ENCODE results near the gene PSG1.
"Not testable (repeated sequence)": the region's sequence is repeated elsewhere in the genome, so short reads cannot be mapped to it uniquely, and the experiment has no call there.

Gene PSG1

DNA sequence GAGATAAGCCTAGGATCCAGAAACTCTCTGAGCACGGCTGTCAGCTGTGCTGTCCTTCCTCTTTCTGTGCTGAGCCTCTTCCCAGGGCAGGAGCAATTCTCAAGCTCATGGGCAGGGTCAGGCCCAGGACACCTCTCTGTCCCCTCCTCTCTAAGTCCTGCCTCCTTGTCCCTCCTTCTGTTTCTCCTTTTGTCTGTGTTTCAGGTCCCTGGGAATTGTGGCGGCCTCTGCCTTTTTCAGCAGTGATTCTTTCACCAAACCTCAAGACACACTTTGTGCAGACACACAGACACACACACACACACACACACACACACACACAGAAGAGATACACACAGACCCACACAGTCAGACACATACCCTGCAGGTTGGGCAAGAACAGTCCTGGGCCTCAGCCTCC, at the start of gene PSG1:
PSG1 (minus strand) TSS at position 101 of the 400 bp plus-strand sequence. CDS start 132 bp downstream, outside the sequence.
- DNase-seq: no peak

DNA sequence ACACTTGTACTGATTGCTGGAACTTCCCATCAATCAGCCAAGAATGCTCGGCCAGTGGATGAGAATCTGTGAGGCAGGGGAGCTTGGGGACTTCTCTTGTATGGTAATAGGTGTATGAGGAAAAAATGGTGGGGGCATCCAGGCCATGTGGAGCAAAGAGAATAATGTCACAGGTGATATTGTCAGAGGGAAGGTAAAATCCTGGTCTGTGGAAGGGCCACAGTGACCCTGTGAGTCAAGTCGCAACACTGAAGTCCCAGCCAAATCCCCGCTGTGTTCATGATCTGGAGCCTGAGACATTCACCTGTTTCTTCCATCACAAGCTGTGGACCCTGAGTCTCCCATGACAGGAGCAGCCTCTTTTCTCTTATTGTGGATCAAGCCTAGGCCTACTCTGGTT, 49.4 kb upstream of the PSG1 start:
- no peak for DNase-seq

DNA sequence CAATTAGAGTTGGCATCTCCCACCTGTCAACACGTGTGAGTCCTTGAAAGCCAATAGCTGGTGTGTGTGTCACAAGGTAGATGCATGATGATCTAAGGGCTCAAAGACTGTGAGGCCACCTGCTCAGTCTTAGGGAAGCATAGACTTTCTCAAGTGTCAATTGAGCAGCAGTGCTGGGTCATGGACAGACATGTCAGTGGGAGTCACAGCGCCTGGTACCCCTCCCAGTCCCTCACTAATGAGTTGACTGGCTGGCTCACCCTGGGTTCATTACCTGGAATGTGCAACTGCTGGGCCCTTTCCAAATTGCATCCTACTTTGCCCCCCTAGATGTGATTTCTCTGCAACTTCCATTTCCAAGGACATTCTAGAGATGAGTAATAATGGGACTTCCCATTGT, 47.3 kb upstream of the PSG1 start:
- no peak for DNase-seq

DNA sequence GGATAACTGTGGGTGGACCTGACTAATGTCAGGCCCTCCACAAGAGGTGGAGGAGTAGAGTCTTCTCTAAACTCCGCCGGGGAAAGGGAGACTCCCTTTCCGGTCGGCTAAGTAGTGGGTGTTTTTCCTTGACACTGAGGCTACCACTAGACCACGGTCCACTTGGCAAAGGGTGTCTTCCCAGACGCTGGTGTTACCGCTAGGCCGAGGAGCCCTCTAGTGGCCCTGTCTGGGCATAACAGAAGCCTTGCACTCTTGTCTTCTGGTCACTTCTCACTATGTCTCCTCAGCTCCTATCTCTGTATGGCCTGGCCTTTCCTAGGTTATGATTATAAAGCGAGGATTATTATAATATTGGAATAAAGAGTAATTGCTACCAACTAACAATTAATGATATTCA, 43.6 kb upstream of the PSG1 start:
- DNase-seq: not testable (repeated sequence)

GRCh38 chr19:42920971-42921370, 41.5 kb upstream of the PSG1 start:
- not testable (repeated sequence) for DNase-seq

DNA sequence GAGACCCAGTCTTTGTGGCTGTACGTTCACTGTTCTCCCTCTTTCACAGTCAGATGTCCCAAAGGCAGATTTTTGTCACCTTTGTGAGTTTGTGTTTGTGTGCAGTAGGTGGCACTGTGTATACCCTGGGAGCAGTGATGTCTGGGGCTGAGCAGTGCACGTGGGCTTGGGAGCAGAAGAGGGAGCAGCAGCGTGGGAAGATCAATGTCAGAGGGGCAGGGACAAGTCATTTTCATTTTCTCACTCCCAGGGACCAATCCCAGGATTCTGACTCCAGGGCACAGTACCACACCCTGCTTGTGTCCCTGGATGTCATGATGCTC, 40.2 kb upstream of the PSG1 start:
- no peak for DNase-seq

GRCh38 chr19:42919070-42919756, 39.7 kb upstream of the PSG1 start:
- DNase-seq: not testable (repeated sequence)

DNA sequence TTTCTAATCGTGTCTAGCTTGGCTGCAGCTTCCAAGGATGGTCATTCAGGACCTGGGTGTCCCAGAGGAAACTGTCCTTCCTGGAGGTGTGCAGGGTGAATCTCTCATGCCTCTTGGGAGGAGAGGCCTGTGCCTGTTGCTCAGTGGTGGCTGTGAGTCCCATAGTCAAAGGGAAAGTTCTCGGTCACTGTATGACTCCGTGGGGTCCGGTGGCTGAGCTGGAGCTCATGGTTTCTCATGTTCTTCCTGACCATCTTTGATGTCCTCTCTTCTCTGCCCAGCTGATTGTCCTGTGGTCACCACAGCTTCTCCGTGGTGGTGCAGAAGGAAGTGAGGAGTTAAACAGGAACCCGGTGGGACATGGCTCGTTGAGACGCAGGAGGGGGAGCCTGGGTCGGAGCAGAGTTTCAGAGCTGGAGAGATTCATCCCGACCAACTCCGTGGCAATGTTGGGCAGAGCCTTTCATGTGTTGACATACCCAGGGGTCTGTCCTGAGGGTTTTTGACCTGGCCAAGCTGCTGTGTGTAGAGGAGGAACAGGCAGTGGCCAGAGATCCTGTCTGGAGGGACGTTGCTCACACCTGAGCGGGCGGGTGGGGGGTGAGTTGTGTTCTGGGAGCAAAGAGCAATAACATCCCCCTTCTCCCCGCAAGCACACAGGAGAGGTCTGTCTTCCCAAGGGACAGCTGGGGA, 39.0 kb upstream of the PSG1 start:
- not testable (repeated sequence) for DNase-seq

- DNase-seq: not testable (repeated sequence)
These were observed 38.1 kb upstream of the PSG1 start, which contains the start of gene PSG6 for GRCh38 chr19:42917634-42918033. Gene PSG6, minus strand, starts transcription at chr19:42917894. Its CDS starts 102 bp downstream, at chr19:42917792.

DNA sequence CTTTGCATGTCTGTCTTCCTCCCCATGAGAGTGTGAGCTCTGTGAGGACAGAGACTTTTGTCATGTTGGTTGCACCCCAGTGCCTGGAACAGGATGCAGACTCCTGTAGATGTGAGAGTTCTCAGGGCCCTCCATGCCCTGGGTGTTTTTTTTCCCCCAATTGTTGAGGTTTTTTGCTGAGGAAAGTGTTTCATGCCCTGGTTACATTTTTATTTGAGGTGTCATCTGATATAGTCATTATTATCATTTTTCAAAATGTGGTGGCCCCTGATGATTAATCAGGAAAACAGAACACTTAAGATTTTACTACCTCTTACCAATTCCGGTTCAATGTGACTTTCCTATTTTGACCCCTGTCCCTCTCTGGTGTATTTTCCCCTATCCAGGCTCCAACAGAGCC, 37.4 kb upstream of the PSG1 start:
- not testable (repeated sequence) for DNase-seq

- DNase-seq: not testable (repeated sequence)
These were observed 34.0 kb upstream of the PSG1 start for GRCh38 chr19:42913516-42913915.

GRCh38 chr19:42912941-42913340, 33.4 kb upstream of the PSG1 start:
- DNase-seq: not testable (repeated sequence)

- not testable (repeated sequence) for DNase-seq
These were observed 32.2 kb upstream of the PSG1 start for GRCh38 chr19:42911731-42912130.

GRCh38 chr19:42906162-42906561, 26.6 kb upstream of the PSG1 start:
- DNase-seq: not testable (repeated sequence)

DNA sequence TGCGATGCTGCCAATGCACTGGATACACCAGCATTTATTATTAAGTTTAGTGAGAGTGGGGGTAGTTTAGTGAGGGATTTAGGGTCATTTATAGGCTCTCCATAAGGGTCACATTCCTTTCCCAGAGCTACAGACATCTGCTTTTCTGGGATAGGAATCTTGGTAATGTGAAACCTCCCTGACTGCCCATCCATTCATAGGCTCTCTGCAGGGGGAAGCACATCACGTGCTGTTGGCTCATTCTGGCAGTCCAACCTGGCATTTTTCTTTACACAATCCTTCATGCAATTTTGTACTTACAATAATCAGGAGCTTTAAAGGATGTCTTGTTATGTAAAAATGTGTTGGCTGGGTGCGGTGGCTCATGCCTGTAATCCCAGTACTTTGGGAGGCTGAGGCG, 21.0 kb upstream of the PSG1 start:
- not testable (repeated sequence) for DNase-seq

DNA sequence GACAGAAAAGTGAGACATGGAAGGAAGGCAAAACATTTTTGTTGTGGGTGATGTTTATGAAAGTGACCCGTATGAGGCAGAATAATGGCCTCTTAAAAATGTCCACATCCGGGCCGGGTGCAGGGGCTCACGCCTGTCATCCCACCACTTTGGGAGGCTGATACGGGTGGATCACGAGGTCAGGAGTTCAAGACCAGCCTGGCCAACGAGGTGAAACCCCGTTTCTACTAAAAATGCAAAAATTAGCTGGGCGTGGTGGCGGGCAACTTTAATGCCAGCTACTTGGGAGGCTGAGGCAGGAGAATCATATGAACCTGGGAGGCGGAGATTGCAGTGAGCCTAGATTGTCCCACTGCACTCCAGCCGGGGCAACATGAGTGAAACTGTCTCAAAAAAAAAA, 20.2 kb upstream of the PSG1 start:
- DNase-seq: not testable (repeated sequence)

DNA sequence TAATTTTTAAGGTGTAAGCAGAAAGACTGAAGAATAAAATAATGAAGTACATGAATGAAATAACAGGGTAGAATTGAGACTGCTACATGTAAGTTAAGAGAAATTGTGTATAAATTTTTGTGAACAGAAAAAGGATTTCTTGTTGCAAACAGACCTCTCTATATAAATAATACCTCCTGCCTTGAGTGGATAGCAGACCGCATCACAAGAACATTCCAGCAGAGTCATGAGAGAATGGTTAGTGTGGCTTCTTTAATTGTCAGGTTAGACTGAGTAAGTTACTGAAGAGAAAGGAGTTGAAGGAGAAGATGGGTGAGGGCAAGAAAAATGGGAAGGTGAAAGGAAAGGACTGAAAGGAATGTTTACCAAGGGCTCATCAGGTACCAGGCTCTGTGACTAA, 19.6 kb upstream of the PSG1 start:
- DNase-seq: not testable (repeated sequence)

- DNase-seq: not testable (repeated sequence)
These were observed 19.1 kb upstream of the PSG1 start for GRCh38 chr19:42898656-42899055.

DNA sequence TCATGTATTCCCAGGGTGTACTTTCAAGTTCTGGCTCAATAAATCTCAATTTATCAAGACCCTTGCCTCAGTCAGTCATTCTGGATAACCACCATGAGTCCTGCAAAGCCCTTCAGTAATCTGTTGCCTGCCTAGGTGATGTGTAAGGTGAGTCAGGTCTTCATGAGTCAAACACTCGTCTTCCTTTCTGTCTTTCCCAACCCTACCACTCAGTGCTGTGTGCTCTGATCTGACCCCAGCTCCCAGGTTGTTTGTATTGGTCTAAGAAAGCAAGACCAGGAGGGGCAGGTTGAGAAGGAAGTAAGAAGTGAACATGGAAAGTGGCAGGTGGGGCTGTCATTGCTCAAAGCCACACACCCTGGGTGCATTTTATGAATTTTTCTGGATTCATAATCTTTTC, 18.2 kb upstream of the PSG1 start:
- not testable (repeated sequence) for DNase-seq

- DNase-seq: not testable (repeated sequence)
These were observed 10.9 kb upstream of the PSG1 start for GRCh38 chr19:42890446-42890845.

GRCh38 chr19:42887876-42888445, 8.4 kb upstream of the PSG1 start:
- not testable (repeated sequence) for DNase-seq

GRCh38 chr19:42882730-42883129, 3.2 kb upstream of the PSG1 start:
- DNase-seq: not testable (repeated sequence)

DNA sequence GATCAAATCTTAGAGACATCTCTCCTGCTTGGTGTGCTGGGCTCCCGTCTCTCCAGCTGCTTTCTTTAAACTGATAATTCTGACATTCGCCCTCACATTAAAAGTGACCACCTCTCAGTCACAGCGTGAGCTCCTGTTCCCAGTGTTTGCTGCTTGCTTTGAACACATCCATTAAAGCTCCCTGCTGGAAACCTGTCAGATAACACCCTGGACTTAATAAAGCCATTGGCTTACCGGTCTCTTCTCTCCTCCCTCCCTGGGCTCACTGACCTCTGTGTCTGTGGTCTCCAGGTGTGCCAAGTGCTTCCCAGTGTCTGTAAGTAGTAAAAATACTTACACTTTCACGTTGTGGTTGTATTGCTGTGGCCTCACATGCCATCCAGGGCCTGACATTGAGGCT, 2.5 kb upstream of the PSG1 start:
- DNase-seq: not testable (repeated sequence)

- not testable (repeated sequence) for DNase-seq
These were observed 1.8 kb upstream of the PSG1 start for GRCh38 chr19:42881279-42881678.
